Tibial nerve (tissue), 3 donors: Measurements from ENCODE around the gene FARP1.

ENCODE experiments used
- EP300 ChIP-seq, 2 donors: sonication (generic); formaldehyde crosslinking; IDR thresholded peaks; one replicate each; pipeline ENCODE4 v1.6.1; 2017; ENCODE audit warnings: antibody characterized with exemption in 2 of 2, mild to moderate bottlenecking in 1 of 2
- POLR2A ChIP-seq, 2 donors: fragments of 450-650 bp; IDR thresholded peaks; one replicate each; pipeline ENCODE4 v1.6.1; 2017; ENCODE audit warnings: antibody characterized with exemption in 2 of 2, mild to moderate bottlenecking in 2 of 2, moderate library complexity in 2 of 2

DNA sequence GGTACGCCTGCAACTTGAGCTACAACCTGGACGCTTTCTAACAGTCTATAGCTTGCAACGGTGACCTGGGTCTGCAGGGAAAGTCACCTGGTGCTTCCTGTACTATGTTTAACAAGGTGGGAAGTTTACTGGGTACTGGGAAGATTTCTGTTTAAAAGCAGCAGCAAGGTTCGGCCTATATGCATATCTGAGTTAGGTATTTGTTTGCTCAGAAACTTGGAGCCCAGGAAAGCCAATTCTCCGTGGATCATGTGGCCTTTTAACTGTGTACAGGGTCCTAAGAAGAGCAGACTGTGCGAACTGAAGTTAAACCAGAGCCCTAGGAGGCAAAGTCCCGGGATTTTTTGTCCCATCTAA lies 330.9 kb downstream of the FARP1 start:
- TF ChIP-seq EP300 (IDR thresholded peaks at IDR 0.05) (no peak), POLR2A (IDR thresholded peaks at IDR 0.05) (no peak)
